Measurements from ENCODE around the gene IL20RA. TPM values are rescaled to one million over a fixed set of nuclear protein-coding genes. Genes with fewer than 3 reads are reported as not detected.

Gene IL20RA
- total RNA-seq, 2 donors from 2014 or later = 0.19 to 0.60 TPM

- no peak for DNase-seq (ENCODE audit: low spot score)
- intact Hi-C loops (cut with DNase I) = loop anchor here in 1 of 2 donors (1.0 kb wide), 1 partner anchor 14 kb away; no protein-coding TSS in a partner anchor
Observed at GRCh38 chr6:137013738-137014602, 30.8 kb downstream of the IL20RA start.

GRCh38 chr6:137013031-137013430, 31.7 kb downstream of the IL20RA start:
- DNase-seq (ENCODE audit: low spot score) = no peak
- intact Hi-C loops (cut with DNase I) = no loop called here

- no peak for DNase-seq (ENCODE audit: low spot score)
- intact Hi-C loops (cut with DNase I) = no loop called here
Observed at GRCh38 chr6:137011406-137011805, 33.4 kb downstream of the IL20RA start.

GRCh38 chr6:137010128-137010718, 34.5 kb downstream of the IL20RA start:
- intact Hi-C loops (cut with DNase I) = no loop called here
- no peak for DNase-seq (ENCODE audit: low spot score)

GRCh38 chr6:137008204-137008603, 36.6 kb downstream of the IL20RA start:
- no peak for DNase-seq (ENCODE audit: low spot score)
- intact Hi-C loops (cut with DNase I) = no loop called here

GRCh38 chr6:137006056-137006455, 38.7 kb downstream of the IL20RA start:
- intact Hi-C loops (cut with DNase I) = no loop called here
- DNase-seq (ENCODE audit: low spot score) = no peak

GRCh38 chr6:137005073-137005472, 39.7 kb downstream of the IL20RA start:
- intact Hi-C loops (cut with DNase I) = no loop called here
- DNase-seq (ENCODE audit: low spot score) = no peak

GRCh38 chr6:137002505-137002904, 42.3 kb downstream of the IL20RA start:
- intact Hi-C loops (cut with DNase I) = no loop called here

GRCh38 chr6:137001977-137002302, 42.8 kb downstream of the IL20RA start:
- intact Hi-C loops (cut with DNase I) = no loop called here
- DNase-seq (ENCODE audit: low spot score) = no peak

More at GRCh38 chr6:137002505-137002904, 42.3 kb downstream of the IL20RA start:
- no peak for DNase-seq (ENCODE audit: low spot score)

- intact Hi-C loops (cut with DNase I) = no loop called here
- DNase-seq (ENCODE audit: low spot score) = no peak
Observed at GRCh38 chr6:137001299-137001976, 43.3 kb downstream of the IL20RA start.

- no peak for DNase-seq (ENCODE audit: low spot score)
- intact Hi-C loops (cut with DNase I) = loop anchor here in 1 of 2 donors (1.0 kb wide), 1 partner anchor 13 kb away; no protein-coding TSS in a partner anchor
Observed at GRCh38 chr6:137000825-137001224, 43.9 kb downstream of the IL20RA start.

GRCh38 chr6:136995521-136995920, 49.2 kb downstream of the IL20RA start:
- no peak for DNase-seq (ENCODE audit: low spot score)
- intact Hi-C loops (cut with DNase I) = no loop called here

- DNase-seq (ENCODE audit: low spot score) = no peak
Observed at GRCh38 chr6:136994782-136995181, 50.0 kb downstream of the IL20RA start.

GRCh38 chr6:136992113-136992512, 52.7 kb downstream of the IL20RA start:
- no peak for DNase-seq (ENCODE audit: low spot score)
- intact Hi-C loops (cut with DNase I) = no loop called here

More at GRCh38 chr6:136994782-136995181, 50.0 kb downstream of the IL20RA start:
- intact Hi-C loops (cut with DNase I) = no loop called here

GRCh38 chr6:136991646-136992045, 53.1 kb downstream of the IL20RA start:
- intact Hi-C loops (cut with DNase I) = no loop called here

GRCh38 chr6:136990754-136991153, 54.0 kb downstream of the IL20RA start:
- intact Hi-C loops (cut with DNase I) = no loop called here
- no peak for DNase-seq (ENCODE audit: low spot score)

More at GRCh38 chr6:136991646-136992045, 53.1 kb downstream of the IL20RA start:
- no peak for DNase-seq (ENCODE audit: low spot score)

- DNase-seq (ENCODE audit: low spot score) = no peak
- intact Hi-C loops (cut with DNase I) = no loop called here
Observed at GRCh38 chr6:136990242-136990578, 54.6 kb downstream of the IL20RA start.

- intact Hi-C loops (cut with DNase I) = no loop called here
- no peak for DNase-seq (ENCODE audit: low spot score)
Observed at GRCh38 chr6:136989571-136990241, 55.1 kb downstream of the IL20RA start.

- DNase-seq (ENCODE audit: low spot score) = no peak
- intact Hi-C loops (cut with DNase I) = no loop called here
Observed at GRCh38 chr6:136987526-136987925, 57.2 kb downstream of the IL20RA start.

- DNase-seq (ENCODE audit: low spot score) = no peak
- intact Hi-C loops (cut with DNase I) = no loop called here
Observed at GRCh38 chr6:136985502-136985901, 59.3 kb downstream of the IL20RA start.

All from posterior vena cava (tissue), 2 donors.